Lower lobe of right lung (tissue), 2 donors: ENCODE results near the gene GRB10. TPM values are rescaled to one million over a fixed set of nuclear protein-coding genes. Genes with fewer than 3 reads are reported as not detected.
"Not testable (repeated sequence)": the region's sequence is repeated elsewhere in the genome, so short reads cannot be mapped to it uniquely, and the experiment has no call there.

Source experiments
- ATAC-seq, 2 donors: fragments of 200-7000 bp; cut with Tn5 transposase; one replicate each; pipeline ENCODE4 v1.9.1; 2020 to 2022; ENCODE audit warnings: mild to moderate bottlenecking in 2 of 2, moderate library complexity in 2 of 2
- DNase-seq: peaks from one replicate; pipeline ENCODE4 v3.0.0-alpha.2; 2020
- H3K27ac ChIP-seq: fragments of 200-600 bp; one replicate; pipeline ENCODE4 v1.8.0; 2022
- H3K27me3 ChIP-seq: fragments of 200-600 bp; one replicate; pipeline ENCODE4 v1.8.0; 2022; ENCODE audit warnings: low read depth
- H3K36me3 ChIP-seq: fragments of 200-600 bp; one replicate; pipeline ENCODE4 v1.8.0; 2022; ENCODE audit warnings: mild to moderate bottlenecking
- H3K4me1 ChIP-seq: fragments of 200-600 bp; one replicate; pipeline ENCODE4 v1.8.0; 2022
- H3K4me3 ChIP-seq: fragments of 200-600 bp; one replicate; pipeline ENCODE4 v1.8.0; 2022; ENCODE audit warnings: mild to moderate bottlenecking
- H3K9me3 ChIP-seq: fragments of 200-600 bp; one replicate; pipeline ENCODE4 v1.8.0; 2022
- CTCF ChIP-seq: fragments of 200-600 bp; IDR thresholded peaks from one replicate; pipeline ENCODE4 v1.8.0; 2022; ENCODE audit warnings: antibody characterized with exemption, mild to moderate bottlenecking
- intact Hi-C: fragments of 100-400 bp; cut with DNase I; formaldehyde crosslinking; loops from one replicate; pipeline ENCODE4 v1.11.0; 2022
- total RNA-seq: library from RNA; stranded (reverse); fragmentation: NEBNext Ultra II Directional; extraction: Animal tissue kit (Norgen Biotek cat#: 25700); gene quantifications from one replicate; pipeline ENCODE4 v1.2.1, GENCODE V29; 2021
- donor health status: DM: no; HTN: yes; CAD: no; lungs with severe emphysema.

GRB10 gene
- total RNA-seq, 1 donor from 2014 or later: 36.5 TPM

- Histone ChIP-seq H3K27me3 (no peaks in the 10 kb centered on the region), H3K4me1 (no peaks in the 10 kb centered on the region), H3K9me3 (peaks cover 6% of the 10 kb centered on the region), H3K27ac (no peak overlapping the region), H3K36me3 (no peaks in the 10 kb centered on the region), H3K4me3 (no peak overlapping the region)
- intact Hi-C loops: no loop called here
- ATAC-seq (no peak), DNase-seq (no peak)
- no peak for TF ChIP-seq CTCF
Measured at GRCh38 chr7:50580057-50580456, 202.6 kb downstream of the GRB10 start.

DNA sequence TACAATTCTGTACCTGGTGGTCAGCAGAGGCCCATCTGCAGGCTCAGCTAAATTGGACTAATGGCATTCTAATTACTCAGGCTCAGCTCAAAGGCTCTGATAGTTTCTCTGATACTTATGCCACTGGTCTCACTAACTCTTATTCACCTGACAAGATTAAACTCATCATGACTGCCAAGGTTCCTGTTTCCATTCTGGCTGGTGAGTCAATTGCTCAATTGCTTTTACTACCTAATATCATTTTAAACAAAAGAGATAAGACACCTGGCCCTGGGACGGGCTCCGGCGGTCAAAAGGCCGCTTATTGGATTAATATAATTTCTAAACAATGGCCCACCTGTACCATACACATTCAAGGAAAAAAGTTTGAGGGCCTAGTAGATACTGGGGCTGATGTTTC, 204.6 kb downstream of the GRB10 start:
- intact Hi-C loops, ATAC-seq, H3K27ac ChIP-seq, H3K36me3 ChIP-seq, H3K4me1 ChIP-seq, H3K9me3 ChIP-seq, H3K4me3 ChIP-seq, H3K27me3 ChIP-seq, DNase-seq: not testable (repeated sequence)

GRCh38 chr7:50577569-50577968, 205.1 kb downstream of the GRB10 start:
- no peak for TF ChIP-seq CTCF
- ATAC-seq: no peak
- Histone ChIP-seq H3K36me3 (no peaks in the 10 kb centered on the region), H3K27ac (no peak overlapping the region), H3K9me3 (no peaks in the 10 kb centered on the region), H3K4me3 (no peak overlapping the region), H3K4me1 (no peaks in the 10 kb centered on the region), H3K27me3 (no peaks in the 10 kb centered on the region)
- intact Hi-C loops: no loop called here
- no peak for DNase-seq

DNA sequence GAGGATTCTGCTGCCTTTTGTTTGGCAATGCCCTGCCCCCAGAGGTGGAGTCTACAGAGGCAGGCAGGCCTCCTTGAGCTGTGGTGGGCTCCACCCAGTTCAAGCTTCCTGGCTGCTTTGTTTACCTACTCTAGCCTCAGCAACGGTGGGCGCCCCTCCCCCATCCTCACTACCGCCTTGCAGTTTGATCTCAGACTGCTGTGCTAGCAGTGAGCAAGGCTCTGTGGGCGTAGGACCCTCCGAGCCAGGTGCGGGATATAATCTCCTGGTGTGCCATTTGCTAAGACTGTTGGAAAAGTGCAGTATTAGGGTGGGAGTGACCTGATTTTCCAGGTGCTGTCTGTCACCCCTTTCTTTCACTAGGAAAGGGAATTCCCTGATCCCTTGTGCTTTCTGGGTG, 206.3 kb downstream of the GRB10 start:
- H3K4me1 ChIP-seq, H3K27me3 ChIP-seq, H3K36me3 ChIP-seq, H3K27ac ChIP-seq, ATAC-seq, H3K4me3 ChIP-seq, intact Hi-C loops, H3K9me3 ChIP-seq, DNase-seq: not testable (repeated sequence)

- intact Hi-C loops: no loop called here
Measured at GRCh38 chr7:50567715-50568261, 214.9 kb downstream of the GRB10 start.

DNA sequence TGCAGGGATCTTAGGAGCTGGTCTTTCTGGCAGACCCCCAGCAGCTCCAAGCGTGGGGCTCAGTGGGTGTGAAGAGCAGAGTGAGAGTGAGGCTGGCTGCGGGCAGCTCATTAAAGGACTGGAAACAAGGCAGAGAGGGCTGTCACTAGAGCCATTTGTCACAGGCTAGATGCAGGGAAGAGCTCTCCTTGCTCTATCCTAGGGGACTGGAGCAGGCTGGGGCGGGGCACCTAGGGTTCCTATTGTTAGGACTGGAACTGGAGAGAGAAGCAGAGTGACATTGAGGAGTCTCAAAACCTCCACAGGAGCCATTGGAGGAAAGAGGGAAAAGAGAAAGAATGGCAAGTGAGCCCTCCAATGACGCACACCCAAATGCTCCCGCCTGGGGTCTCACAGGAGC, 216.7 kb downstream of the GRB10 start:
- no peak overlapping the region for H3K27ac ChIP-seq
- no peak for TF ChIP-seq CTCF
- intact Hi-C loops: no loop called here
- H3K27me3 ChIP-seq: no peaks in the 10 kb centered on the region
- no peaks in the 10 kb centered on the region for H3K9me3 ChIP-seq
- no peaks in the 10 kb centered on the region for H3K36me3 ChIP-seq
- DNase-seq: no peak
- peaks cover 7% of the 10 kb centered on the region for H3K4me1 ChIP-seq
- H3K4me3 ChIP-seq: no peak overlapping the region
- ATAC-seq: peak; percentile 12 to 29

More at GRCh38 chr7:50567715-50568261, 214.9 kb downstream of the GRB10 start:
- Histone ChIP-seq H3K27me3 (no peaks in the 10 kb centered on the region), H3K4me3 (no peak overlapping the region), H3K27ac (no peak overlapping the region), H3K36me3 (no peaks in the 10 kb centered on the region), H3K4me1 (peaks cover 7% of the 10 kb centered on the region), H3K9me3 (no peaks in the 10 kb centered on the region)
- no peak for TF ChIP-seq CTCF
- DNase-seq (no peak), ATAC-seq (no peak)

DNA sequence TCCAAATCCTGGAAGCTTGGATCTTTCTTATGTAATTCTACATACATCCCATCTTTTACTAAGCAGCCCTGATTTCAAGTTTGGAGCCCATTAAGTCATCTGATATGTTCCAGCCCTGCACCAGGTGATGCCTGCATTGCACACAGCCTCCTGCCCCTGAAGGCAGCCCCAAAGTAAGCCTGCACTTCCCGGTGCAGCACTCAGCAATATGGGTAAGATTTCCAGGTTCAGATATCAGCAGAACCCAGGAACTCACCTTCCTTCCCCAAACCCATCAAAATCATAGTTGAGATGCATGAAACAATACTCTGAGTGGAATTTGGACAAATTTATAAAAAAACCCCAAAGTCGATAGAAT, 217.2 kb downstream of the GRB10 start:
- ATAC-seq: peak in 1 of 2 donors; percentile 14
- Histone ChIP-seq H3K36me3 (no peaks in the 10 kb centered on the region), H3K9me3 (no peaks in the 10 kb centered on the region), H3K4me1 (peaks cover 7% of the 10 kb centered on the region), H3K4me3 (no peak overlapping the region), H3K27ac (no peak overlapping the region), H3K27me3 (no peaks in the 10 kb centered on the region)
- DNase-seq: no peak
- intact Hi-C loops: no loop called here
- no peak for TF ChIP-seq CTCF
